ENCODE results near the gene NR2C2. TPM values are rescaled to one million over a fixed set of nuclear protein-coding genes. Genes with fewer than 3 reads are reported as not detected.

The NR2C2 gene
- total and polyA plus RNA-seq, 9 of the 15 experiments (the other 6 are each of a cell fraction or from before 2014, with no cell fraction given): 6.1 to 33.0 (median 14.6) TPM

GRCh38 chr3:14911651-14912050 lies 35.7 kb upstream of the NR2C2 start (continued):
- no peak for TF ChIP-seq PTBP1 (IDR thresholded peaks at IDR 0.05; ENCODE audit: low read depth, low read length)
- TF ChIP-seq HDAC3 (IDR thresholded peaks at IDR 0.05; ENCODE audit: borderline replicate concordance, partially characterized antibody): no peak
- TF ChIP-seq KDM2B (CRISPR knock-in tag; IDR thresholded peaks at IDR 0.05): no peak

- TF ChIP-seq C11orf30 (IDR thresholded peaks at IDR 0.05; ENCODE audit: low read depth) (no peak), FOXJ2 (tag; IDR thresholded peaks at IDR 0.05) (no peak), EZH2 (IDR thresholded peaks at IDR 0.05; ENCODE audit: borderline replicate concordance, low read depth, low read length) (no peak)
- no peaks in the 10 kb centered on the region for H3K9me1 ChIP-seq (ENCODE audit: control insufficient read depth, insufficient read depth, low read length)
- FAIRE-seq (no peak), ATAC-seq (no peak), DNase-seq (ENCODE audit: extremely low read depth in 1 of 4, low spot score in 3 of 4) (no peak)
- H3K9me3 ChIP-seq (replicated peaks; ENCODE audit: control insufficient read depth, insufficient read depth, low read depth, low read length): no peaks in the 10 kb centered on the region
- H3K27me3 ChIP-seq (ENCODE audit: control insufficient read depth in 2 of 2, insufficient read depth in 2 of 2, low read length in 2 of 2): peaks cover 39 to 57% of the 10 kb centered on the region in 2 experiments
- CTCF ChIA-PET (ENCODE audit: low intra/inter-chr PET ratio): no interaction called here
- H2AFZ ChIP-seq (ENCODE audit: low read depth, low read length): no peak overlapping the region
- H3K9ac ChIP-seq (ENCODE audit: insufficient read depth in 1 of 2, low read depth in 2 of 2, low read length in 2 of 2): no peak overlapping the region
- H3K4me3 ChIP-seq: no peak overlapping the region
- intact Hi-C loops (cut with micrococcal nuclease) (no loop called here), in situ Hi-C loops (cut with MboI) (loop anchor here (25.0 kb wide), 2 partner anchors 401 to 1251 kb away; no protein-coding TSS in a partner anchor)
- no TSS peak for BruUV-seq (replicated peaks)
- no peaks in the 10 kb centered on the region for H3K79me2 ChIP-seq (ENCODE audit: control insufficient read depth, insufficient read depth, low read length)
- H3K4me2 ChIP-seq (ENCODE audit: insufficient read depth, low read length): no peak overlapping the region
- POLR2A ChIA-PET: interaction anchor here (0.6 kb wide), 1 partner anchor 708 kb away, joined by 3 read pairs; no protein-coding TSS in a partner anchor
- no peak overlapping the region for H3K27ac ChIP-seq (ENCODE audit: extremely low read depth, low read depth, low read length)
- peaks cover 14% of the 10 kb centered on the region; the same call in 1 of the 2 replicates for H4K20me1 ChIP-seq (replicated peaks; ENCODE audit: control insufficient read depth, insufficient read depth, low read length)
- no peaks in the 10 kb centered on the region for H3K4me1 ChIP-seq (replicated peaks in 1 of 2; ENCODE audit: control insufficient read depth in 2 of 2, insufficient read depth in 2 of 2, low read length in 2 of 2)
- H3K36me3 ChIP-seq (ENCODE audit: control insufficient read depth, insufficient read depth, low read length): no peaks in the 10 kb centered on the region
- WGBS (ENCODE audit: insufficient coverage, low coverage, missing lambda C conversion rate): 2% methylated on average over 10 of the region's 10 CpGs
Measured at GRCh38 chr3:14913071-14913925, 34.1 kb upstream of the NR2C2 start.
